ENCODE results near the gene CAMK1G. TPM values are rescaled to one million over a fixed set of nuclear protein-coding genes. Genes with fewer than 3 reads are reported as not detected.

CAMK1G gene
- total and polyA plus RNA-seq, 8 donors: 0.29 to 9.9 (median 8.2) TPM

DNA sequence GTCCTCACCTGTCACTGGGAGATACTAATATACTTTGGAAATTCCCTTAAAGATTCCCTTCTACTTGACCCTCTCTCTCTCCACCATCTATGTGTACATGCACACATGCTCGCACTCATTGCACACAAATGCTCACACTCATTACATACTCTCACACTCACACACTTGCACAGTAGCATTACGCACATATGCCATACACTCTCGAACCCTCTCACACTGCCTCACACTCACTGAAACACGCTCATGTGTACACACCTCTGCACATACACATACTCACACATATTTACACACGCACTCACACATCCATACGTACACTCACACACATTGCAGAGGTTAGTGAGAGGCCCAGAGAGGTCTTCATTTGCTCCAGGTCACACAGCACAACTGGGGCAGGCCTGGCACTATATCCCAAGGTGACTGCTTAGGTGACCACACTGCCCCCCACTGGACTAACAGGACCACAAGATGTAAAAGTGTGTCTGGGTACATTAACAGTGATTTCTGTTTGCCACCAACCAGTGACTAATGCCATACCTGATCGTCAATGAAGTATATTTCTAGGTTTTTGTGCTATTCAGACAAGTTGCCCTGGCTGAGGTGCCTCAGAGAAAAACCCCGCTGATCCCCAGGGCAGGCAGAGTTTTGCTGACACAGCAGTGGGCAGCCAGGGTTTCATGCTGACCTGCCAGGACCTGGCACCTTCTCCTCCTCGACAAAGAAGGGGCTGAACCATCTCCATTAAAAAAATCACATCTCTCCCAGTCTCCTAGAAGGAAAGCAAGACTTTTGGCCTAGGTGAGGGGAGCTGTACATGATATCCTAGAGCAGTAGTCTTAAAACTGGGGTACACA is 28.5 kb upstream of the CAMK1G start:
- intact Hi-C loops (cut with DNase I): no loop called here
- no peak for ATAC-seq

GRCh38 chr1:209556162-209556690 is 27.3 kb upstream of the CAMK1G start:
- Histone ChIP-seq H3K4me3 (no peak overlapping the region), H3K27me3 (no peaks in the 10 kb centered on the region), H3K9me3 (no peaks in the 10 kb centered on the region), H3K4me1 (no peaks in the 10 kb centered on the region), H3K36me3 (no peaks in the 10 kb centered on the region), H3K27ac (no peak overlapping the region)
- no peak for TF ChIP-seq CTCF (IDR thresholded peaks at IDR 0.05)
- intact Hi-C loops (cut with DNase I): no loop called here
- peak; percentile 48 for ATAC-seq
- no peak for DNase-seq

More for the DNA sequence above, 28.5 kb upstream of the CAMK1G start:
- H3K4me3 ChIP-seq: no peak overlapping the region
- H3K36me3 ChIP-seq: no peaks in the 10 kb centered on the region
- no peaks in the 10 kb centered on the region for H3K4me1 ChIP-seq
- H3K27ac ChIP-seq: no peak overlapping the region
- no peaks in the 10 kb centered on the region for H3K27me3 ChIP-seq
- no peaks in the 10 kb centered on the region for H3K9me3 ChIP-seq
- no peak for TF ChIP-seq CTCF (IDR thresholded peaks at IDR 0.05)
- DNase-seq: no peak

- peak in 1 of 4 donors; percentile 40 for DNase-seq
- intact Hi-C loops (cut with DNase I): no loop called here
Measured at GRCh38 chr1:209557221-209557620, 26.3 kb upstream of the CAMK1G start.

DNA sequence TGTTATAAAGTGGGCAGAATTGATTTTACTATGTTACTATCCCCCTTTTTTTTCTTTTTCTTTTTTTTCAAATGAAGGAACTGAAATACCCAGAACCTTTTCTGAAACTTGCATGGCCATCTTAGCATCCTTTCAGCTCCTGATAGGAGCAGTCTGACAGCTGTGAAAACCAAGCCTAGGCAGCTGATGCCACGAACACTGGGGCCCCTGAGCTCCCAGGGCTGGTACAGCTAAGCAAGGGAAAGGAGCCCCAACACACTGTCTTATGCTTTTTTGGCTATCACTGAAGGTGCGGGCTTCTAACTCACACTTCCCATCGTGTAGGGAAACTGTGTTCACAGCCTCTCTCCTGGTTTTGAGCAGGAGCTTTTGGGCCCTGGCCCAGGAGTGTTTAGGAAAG is 23.0 kb upstream of the CAMK1G start:
- Histone ChIP-seq H3K27me3 (peaks cover 0 to 3% of the 10 kb centered on the region in 2 donors), H3K9me3 (no peaks in the 10 kb centered on the region), H3K4me1 (no peaks in the 10 kb centered on the region), H3K4me3 (no peak overlapping the region), H3K36me3 (no peaks in the 10 kb centered on the region), H3K27ac (no peak overlapping the region)
- intact Hi-C loops (cut with DNase I): no loop called here
- no peak for TF ChIP-seq CTCF (IDR thresholded peaks at IDR 0.05)
- ATAC-seq (no peak), DNase-seq (no peak)

More at GRCh38 chr1:209557221-209557620, 26.3 kb upstream of the CAMK1G start:
- no peak for TF ChIP-seq CTCF (IDR thresholded peaks at IDR 0.05)
- no peak for ATAC-seq
- H3K4me3 ChIP-seq: no peak overlapping the region
- H3K27me3 ChIP-seq: no peaks in the 10 kb centered on the region
- H3K4me1 ChIP-seq: no peaks in the 10 kb centered on the region
- H3K9me3 ChIP-seq: no peaks in the 10 kb centered on the region
- no peaks in the 10 kb centered on the region for H3K36me3 ChIP-seq
- no peak overlapping the region for H3K27ac ChIP-seq

GRCh38 chr1:209560952-209561351 is 22.6 kb upstream of the CAMK1G start:
- ATAC-seq (no peak), DNase-seq (no peak)
- H3K27me3 ChIP-seq: peaks cover 0 to 7% of the 10 kb centered on the region in 2 donors
- intact Hi-C loops (cut with DNase I): no loop called here
- no peaks in the 10 kb centered on the region for H3K4me1 ChIP-seq
- H3K4me3 ChIP-seq: no peak overlapping the region
- H3K36me3 ChIP-seq: no peaks in the 10 kb centered on the region
- no peak overlapping the region for H3K27ac ChIP-seq
- H3K9me3 ChIP-seq: no peaks in the 10 kb centered on the region
- TF ChIP-seq CTCF (IDR thresholded peaks at IDR 0.05): no peak
